22Rv1 (cell line): ENCODE data around the gene STX11.

Experiments
- H3K27ac ChIP-seq: fragments of 450-650 bp; 2 replicates; pipeline ENCODE4 v1.5.1; 2017
- ZFX ChIP-seq: fragments of 450-650 bp; IDR thresholded peaks from 2 replicates; pipeline ENCODE4 v1.6.1; 2017; ENCODE audit warnings: antibody characterized with exemption, borderline replicate concordance
- TF ChIP-seq, protein P1 (sequence below): fragments of 450-650 bp; IDR thresholded peaks from 2 replicates; pipeline ENCODE4 v1.5.1; 2017; ENCODE audit warnings: mild to moderate bottlenecking

Gene STX11

DNA sequence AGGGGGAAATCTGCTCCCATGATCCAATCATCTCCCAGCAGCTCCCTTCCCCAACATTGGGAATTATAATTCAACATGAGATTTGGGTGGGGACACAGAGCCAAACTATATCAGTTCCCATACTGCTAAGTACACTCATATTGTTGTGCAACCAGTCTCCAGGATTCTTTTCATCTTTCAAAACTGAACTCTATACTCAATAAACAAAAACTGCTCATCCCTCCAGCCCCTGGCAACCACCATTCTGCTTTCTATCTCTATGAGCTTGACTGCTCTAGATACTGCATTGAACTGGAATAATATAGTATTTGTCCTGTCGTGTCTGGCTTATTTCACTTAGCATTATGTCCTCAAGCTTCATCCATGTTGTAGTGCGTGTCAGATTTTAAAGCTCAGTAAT, 42.9 kb downstream of the STX11 start:
- H3K27ac ChIP-seq = no peak overlapping the region
- TF ChIP-seq, protein P1, sequence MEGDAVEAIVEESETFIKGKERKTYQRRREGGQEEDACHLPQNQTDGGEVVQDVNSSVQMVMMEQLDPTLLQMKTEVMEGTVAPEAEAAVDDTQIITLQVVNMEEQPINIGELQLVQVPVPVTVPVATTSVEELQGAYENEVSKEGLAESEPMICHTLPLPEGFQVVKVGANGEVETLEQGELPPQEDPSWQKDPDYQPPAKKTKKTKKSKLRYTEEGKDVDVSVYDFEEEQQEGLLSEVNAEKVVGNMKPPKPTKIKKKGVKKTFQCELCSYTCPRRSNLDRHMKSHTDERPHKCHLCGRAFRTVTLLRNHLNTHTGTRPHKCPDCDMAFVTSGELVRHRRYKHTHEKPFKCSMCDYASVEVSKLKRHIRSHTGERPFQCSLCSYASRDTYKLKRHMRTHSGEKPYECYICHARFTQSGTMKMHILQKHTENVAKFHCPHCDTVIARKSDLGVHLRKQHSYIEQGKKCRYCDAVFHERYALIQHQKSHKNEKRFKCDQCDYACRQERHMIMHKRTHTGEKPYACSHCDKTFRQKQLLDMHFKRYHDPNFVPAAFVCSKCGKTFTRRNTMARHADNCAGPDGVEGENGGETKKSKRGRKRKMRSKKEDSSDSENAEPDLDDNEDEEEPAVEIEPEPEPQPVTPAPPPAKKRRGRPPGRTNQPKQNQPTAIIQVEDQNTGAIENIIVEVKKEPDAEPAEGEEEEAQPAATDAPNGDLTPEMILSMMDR = no peak
- no peak for TF ChIP-seq ZFX

DNA sequence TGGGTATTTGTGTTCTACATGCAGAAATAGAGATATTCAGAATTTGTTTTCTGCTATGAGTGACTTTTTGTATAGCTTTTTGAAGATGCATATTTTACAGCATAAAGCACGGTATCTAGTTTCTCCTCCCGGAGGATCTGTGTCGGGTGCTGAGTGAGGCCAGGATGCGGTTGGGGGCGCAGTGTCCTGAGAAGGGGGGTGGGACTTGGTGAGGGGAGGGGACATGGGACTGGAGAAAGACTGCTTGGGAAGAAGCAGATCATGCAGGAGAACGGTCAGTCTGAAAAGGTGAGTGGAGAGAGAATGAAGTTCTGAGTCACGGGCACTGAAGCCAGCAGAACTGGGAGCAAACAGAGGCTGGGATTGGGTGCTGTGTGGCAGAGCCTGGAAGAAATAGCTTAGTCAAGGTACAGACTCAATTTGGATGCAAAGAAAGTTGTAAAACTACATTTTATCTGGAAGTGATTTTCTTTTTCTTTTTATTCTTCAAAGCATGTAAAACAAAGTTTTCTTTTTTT, 44.0 kb downstream of the STX11 start:
- no peak overlapping the region for H3K27ac ChIP-seq
- TF ChIP-seq ZFX = no peak
- TF ChIP-seq, protein P1 = no peak

DNA sequence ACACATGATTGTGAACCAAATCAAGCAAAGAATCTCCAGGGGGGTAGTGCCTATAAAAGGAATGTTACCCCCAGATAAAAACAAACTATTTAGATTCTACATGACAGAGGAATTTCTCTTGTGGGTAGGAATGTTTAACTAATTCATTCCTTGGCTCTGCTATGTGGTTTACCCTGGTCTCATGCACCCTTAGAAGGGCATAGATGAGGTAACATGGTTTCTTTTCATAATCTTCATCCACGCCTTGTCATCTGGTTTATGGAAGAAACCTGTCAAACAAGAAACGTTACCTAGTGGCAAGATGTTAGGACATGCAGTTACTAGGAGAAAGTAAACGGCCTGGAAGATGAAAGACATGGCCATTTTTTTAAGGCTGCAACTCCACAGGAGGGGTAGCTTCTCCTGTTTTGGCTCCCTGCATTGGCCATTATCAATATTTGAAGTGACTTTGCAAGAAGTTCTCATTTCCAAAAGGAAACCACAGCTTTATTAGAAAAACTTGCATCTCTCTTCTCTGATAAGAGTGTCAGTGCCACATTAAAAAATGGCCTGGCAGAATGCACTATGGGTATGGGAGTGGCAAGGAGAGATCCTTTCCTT, 45.5 kb downstream of the STX11 start:
- H3K27ac ChIP-seq = no peak overlapping the region
- TF ChIP-seq ZFX = no peak

DNA sequence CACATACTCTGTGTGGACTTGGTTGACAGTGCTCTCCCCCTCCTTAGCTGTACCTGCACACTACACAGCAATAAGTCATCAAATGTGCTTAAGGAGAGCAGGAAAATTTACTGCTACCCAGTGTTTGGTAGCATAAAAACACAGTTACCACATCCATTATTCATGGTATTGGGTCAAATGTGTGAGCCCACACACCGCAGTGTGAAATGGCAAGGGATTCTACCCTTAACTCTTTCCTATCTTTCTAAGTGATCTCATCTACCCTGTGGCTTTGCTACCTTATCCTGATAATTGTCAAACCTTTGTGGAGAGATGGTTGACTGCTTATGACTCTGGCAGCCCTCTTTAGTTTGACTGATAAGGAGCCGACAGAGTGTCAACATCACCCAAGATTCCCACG, 47.6 kb downstream of the STX11 start:
- TF ChIP-seq ZFX = no peak
- H3K27ac ChIP-seq = no peak overlapping the region

DNA sequence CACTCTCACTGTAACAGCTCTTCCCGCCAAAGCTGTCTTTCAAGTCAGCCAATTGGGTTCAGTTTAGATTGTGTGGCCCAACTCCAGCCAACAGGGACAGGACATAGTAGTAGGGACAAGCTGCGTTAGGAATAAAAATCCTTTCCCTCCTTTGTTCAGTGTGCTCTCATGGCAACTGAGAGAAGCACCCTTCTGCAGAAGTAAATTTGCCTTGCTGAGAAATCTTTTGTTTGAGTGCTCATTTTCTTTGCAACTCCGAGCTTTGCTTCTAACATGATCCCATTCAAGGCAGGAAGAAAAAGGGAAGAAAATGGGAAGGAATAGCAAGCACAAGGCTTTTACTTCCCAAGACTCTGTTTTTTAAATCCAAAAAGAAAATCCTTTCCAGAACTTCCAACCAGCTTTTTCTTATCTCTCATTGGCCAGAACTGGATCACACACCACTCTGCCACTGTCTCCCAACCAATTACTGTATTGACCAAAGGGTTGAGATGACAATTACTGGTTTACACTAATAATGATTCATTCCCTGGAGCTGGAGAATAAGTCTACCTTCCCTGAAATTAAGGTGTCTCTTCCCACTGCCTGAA, 52.7 kb downstream of the STX11 start:
- TF ChIP-seq, protein P1 = no peak
- no peak for TF ChIP-seq ZFX
- H3K27ac ChIP-seq = no peak overlapping the region

DNA sequence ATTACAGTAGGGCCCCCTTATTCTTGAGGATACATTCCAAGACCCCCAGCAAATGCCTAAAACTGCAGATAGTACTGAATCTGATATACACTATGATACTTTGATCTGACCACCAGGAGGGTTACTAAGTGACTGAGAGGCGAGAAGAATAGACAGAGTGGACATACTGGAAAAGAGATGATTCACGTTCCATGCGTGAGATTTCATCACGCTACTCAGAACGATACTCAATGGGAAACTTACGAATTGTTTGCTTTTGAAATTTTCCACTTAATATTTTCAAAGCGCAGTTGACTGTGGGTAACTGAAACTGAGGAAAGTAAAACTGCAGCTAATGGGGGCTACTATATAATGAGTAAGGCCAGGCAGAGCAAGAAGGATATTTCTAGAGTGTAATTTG, 60.8 kb downstream of the STX11 start:
- H3K27ac ChIP-seq = no peak overlapping the region
- TF ChIP-seq, protein P1 = no peak
- no peak for TF ChIP-seq ZFX

DNA sequence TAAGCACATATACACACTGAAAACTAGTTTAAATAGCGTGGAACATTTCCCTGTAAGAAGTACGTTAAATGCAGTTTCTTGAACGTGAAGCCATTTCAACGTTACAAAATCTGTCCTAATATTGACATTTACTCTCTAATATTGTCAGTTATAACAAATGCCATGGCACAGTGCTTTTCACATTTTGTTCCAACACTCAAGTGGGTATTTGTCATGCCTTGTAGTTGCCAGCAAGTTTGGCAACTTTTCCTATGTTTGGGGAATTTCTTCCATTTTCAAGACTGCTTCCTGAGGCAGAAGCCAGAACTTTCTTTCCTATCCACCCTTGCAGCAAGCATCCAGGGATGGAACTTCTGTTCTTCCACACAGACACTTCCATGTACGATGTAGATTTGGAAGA, 63.0 kb downstream of the STX11 start:
- TF ChIP-seq, protein P1 = no peak
- no peak for TF ChIP-seq ZFX

DNA sequence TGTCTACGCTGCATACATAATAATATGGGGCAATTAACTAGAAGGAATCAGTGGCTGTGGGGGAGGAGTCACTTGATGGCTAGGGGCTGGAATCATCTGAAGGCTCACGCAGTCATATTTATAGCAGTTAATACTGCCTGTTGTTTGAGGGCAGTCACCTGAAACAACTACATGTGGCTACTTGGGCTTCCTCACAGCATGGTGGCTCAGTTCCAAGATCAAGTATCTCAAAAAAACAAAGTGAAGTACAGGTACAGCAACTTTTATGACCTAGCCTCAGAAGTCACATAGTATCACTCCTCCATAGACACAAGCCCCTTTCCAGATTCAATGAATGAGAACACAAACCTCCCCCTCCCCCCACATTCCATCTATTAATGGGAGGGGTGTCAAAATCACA, 63.7 kb downstream of the STX11 start:
- H3K27ac ChIP-seq = no peak overlapping the region
- TF ChIP-seq ZFX = no peak
- TF ChIP-seq, protein P1 = no peak

More for the DNA sequence above, 63.0 kb downstream of the STX11 start:
- H3K27ac ChIP-seq = no peak overlapping the region
